H1 (cell line): ENCODE measurements around the gene FNDC1. TPM values are rescaled to one million over a fixed set of nuclear protein-coding genes. Genes with fewer than 3 reads are reported as not detected.

Experiments used
- CTCF ChIA-PET: fragments of 300-600 bp; sonication (Branson Sonifier 250); formaldehyde crosslinking; loops from one replicate; lab custom pipeline; 2021; ENCODE audit not compliant: partially characterized antibody; lab: Charles Lee
- POLR2A ChIA-PET: fragments of 300-600 bp; sonication (Branson Sonifier 250); formaldehyde crosslinking; loops from one replicate; lab custom pipeline; 2021; ENCODE audit warnings: inconsistent platforms; ENCODE audit not compliant: partially characterized antibody; lab: Charles Lee
- DNase-seq, 2 experiments: peaks; one replicate each; pipeline versions ENCODE4 v3.0.0 to v3.0.0-alpha.2; 2010 to 2022; ENCODE audit warnings: low spot score in 2 of 2, low read depth in 1 of 2, mixed read lengths in 1 of 2
- FAIRE-seq: peaks from 2 replicates; lab custom pipeline; 2011; peaks lifted over from hg19 to GRCh38; lab: Jason Lieb, UNC
- H2AFZ ChIP-seq: 2 replicates; pipeline ENCODE4 v1.8.1; 2012; ENCODE audit warnings: low read length, inconsistent platforms
- H2AK5ac ChIP-seq: 2 replicates; pipeline ENCODE4 v1.6.1; 2013; ENCODE audit warnings: low read depth, low read length
- H2BK120ac ChIP-seq: replicated peaks from 2 replicates; pipeline ENCODE3; 2013; ENCODE audit warnings: low read depth, low read length, inconsistent platforms
- H2BK12ac ChIP-seq: 2 replicates; pipeline ENCODE4 v1.6.1; 2013; ENCODE audit warnings: low read depth, low read length
- H2BK15ac ChIP-seq: 2 replicates; pipeline ENCODE4 v1.6.1; 2013; ENCODE audit warnings: low read length
- H2BK20ac ChIP-seq: 2 replicates; pipeline ENCODE4 v1.6.1; 2013; ENCODE audit warnings: low read length
- H2BK5ac ChIP-seq: 2 replicates; pipeline ENCODE4 v1.6.1; 2013; ENCODE audit warnings: low read depth, low read length
- H3K14ac ChIP-seq: 2 replicates; pipeline ENCODE4 v1.6.1; 2013; ENCODE audit warnings: inconsistent platforms; ENCODE audit not compliant: insufficient read length
- H3K18ac ChIP-seq: 2 replicates; pipeline ENCODE4 v1.6.1; 2013; ENCODE audit warnings: low read length; ENCODE audit errors: extremely low read depth
- H3K23ac ChIP-seq: 2 replicates; pipeline ENCODE4 v1.6.1; 2013; ENCODE audit warnings: inconsistent platforms; ENCODE audit not compliant: insufficient read length
- H3K23me2 ChIP-seq: 2 replicates; pipeline ENCODE4 v1.6.1; 2013; ENCODE audit warnings: low read depth, low read length
- H3K27ac ChIP-seq: 2 replicates; pipeline ENCODE4 v1.6.1; 2011; ENCODE audit warnings: low read depth, low read length, inconsistent platforms
- H3K27me3 ChIP-seq, 4 experiments: replicated peaks in 1 of 4; 1 replicate in 1 of 4; 2 replicates in 3 of 4; pipeline versions ENCODE4 v1.6.1 to v1.8.1; 2011 to 2013; ENCODE audit warnings: low read length in 3 of 4, mild to moderate bottlenecking in 3 of 4, inconsistent platforms in 2 of 4, mixed read lengths in 2 of 4, moderate library complexity in 1 of 4; ENCODE audit not compliant: control insufficient read depth in 3 of 4, insufficient read depth in 3 of 4; ENCODE audit errors: extremely low read depth in 1 of 4
- H3K36me3 ChIP-seq, 4 experiments: 2 replicates each; pipeline versions ENCODE4 v1.6.1 to v1.8.1; 2011 to 2013; ENCODE audit warnings: mild to moderate bottlenecking in 4 of 4, low read length in 3 of 4, moderate library complexity in 2 of 4, control low read depth in 1 of 4, inconsistent platforms in 1 of 4; ENCODE audit not compliant: insufficient read depth in 4 of 4, control insufficient read depth in 2 of 4
- H3K4ac ChIP-seq: replicated peaks from 2 replicates; pipeline ENCODE3; 2013; ENCODE audit warnings: low read length, low read depth, mixed read lengths, inconsistent platforms; ENCODE audit not compliant: insufficient read length
- H3K4me1 ChIP-seq, 4 experiments: replicated peaks in 1 of 4; 1 replicate in 1 of 4; 2 replicates in 3 of 4; pipeline versions ENCODE4 v1.6.1 to v1.8.1; 2011 to 2013; ENCODE audit warnings: low read length in 3 of 4, inconsistent platforms in 2 of 4, mixed read lengths in 1 of 4; ENCODE audit not compliant: insufficient read depth in 4 of 4, control insufficient read depth in 3 of 4
- H3K4me2 ChIP-seq, 2 experiments: 2 replicates each; pipeline versions ENCODE4 v1.6.1 to v1.8.1; 2011 to 2013; ENCODE audit warnings: low read depth in 2 of 2, low read length in 2 of 2, control low read depth in 1 of 2, inconsistent platforms in 1 of 2, mild to moderate bottlenecking in 1 of 2; ENCODE audit not compliant: insufficient read depth in 1 of 2
- H3K4me3 ChIP-seq, 4 experiments: fragments of 200-600, 300-600 bp in 1 of 4; sonication (generic), shearing (Covaris generic), sonication (Bioruptor Twin) in 1 of 4; 2 replicates each; pipeline versions ENCODE4 v1.5.1 to v1.8.1; 2011 to 2016; ENCODE audit warnings: low read length in 4 of 4, low read depth in 3 of 4, control low read depth in 2 of 4, inconsistent platforms in 2 of 4, mild to moderate bottlenecking in 2 of 4, mixed read lengths in 1 of 4, moderate library complexity in 1 of 4; ENCODE audit not compliant: insufficient read depth in 2 of 4; ENCODE audit errors: extremely low read depth in 1 of 4
- H3K56ac ChIP-seq: replicated peaks from 2 replicates; pipeline ENCODE3; 2013; ENCODE audit warnings: low read depth, mild to moderate bottlenecking, mixed read lengths, low read length, inconsistent platforms; ENCODE audit not compliant: insufficient read length
- H3K79me1 ChIP-seq: 2 replicates; pipeline ENCODE4 v1.6.1; 2013; ENCODE audit warnings: low read depth, low read length, control low read depth
- H3K79me2 ChIP-seq, 2 experiments: 2 replicates each; pipeline versions ENCODE4 v1.6.1 to v1.8.1; 2012 to 2013; ENCODE audit warnings: low read length in 2 of 2, mild to moderate bottlenecking in 2 of 2, inconsistent platforms in 1 of 2; ENCODE audit not compliant: insufficient read depth in 2 of 2, control insufficient read depth in 1 of 2
- H3K9ac ChIP-seq, 4 experiments: replicated peaks in 1 of 4; 1 replicate in 1 of 4; 2 replicates in 3 of 4; pipeline versions ENCODE4 v1.6.1 to v1.8.1; 2011 to 2013; ENCODE audit warnings: low read depth in 3 of 4, low read length in 3 of 4, control low read depth in 2 of 4, mild to moderate bottlenecking in 2 of 4, moderate library complexity in 2 of 4, inconsistent platforms in 1 of 4; ENCODE audit errors: extremely low read depth in 1 of 4
- H3K9me3 ChIP-seq, 2 experiments: 2 replicates each; pipeline versions ENCODE4 v1.6.1 to v1.8.1; 2012 to 2013; ENCODE audit warnings: mild to moderate bottlenecking in 2 of 2, moderate library complexity in 2 of 2, control low read depth in 1 of 2, inconsistent platforms in 1 of 2, low read depth in 1 of 2, low read length in 1 of 2, mixed read lengths in 1 of 2; ENCODE audit not compliant: insufficient read depth in 2 of 2
- H4K20me1 ChIP-seq, 2 experiments: replicated peaks in 1 of 2; 2 replicates each; pipeline versions ENCODE3 to v1.8.1; 2011 to 2013; ENCODE audit warnings: inconsistent platforms in 2 of 2, low read length in 2 of 2, mild to moderate bottlenecking in 1 of 2; ENCODE audit not compliant: insufficient read depth in 2 of 2, control insufficient read depth in 1 of 2
- H4K5ac ChIP-seq: 2 replicates; pipeline ENCODE4 v1.6.1; 2013; ENCODE audit warnings: low read length, low read depth, mixed read lengths, inconsistent platforms; ENCODE audit not compliant: insufficient read length
- H4K8ac ChIP-seq: 2 replicates; pipeline ENCODE4 v1.8.0; 2013; ENCODE audit warnings: mild to moderate bottlenecking, moderate library complexity, low read length, inconsistent platforms; ENCODE audit not compliant: insufficient read depth; ENCODE audit errors: extremely low read depth
- H4K91ac ChIP-seq: replicated peaks from 2 replicates; pipeline ENCODE3; 2013; ENCODE audit warnings: low read length, mixed read lengths, inconsistent platforms; ENCODE audit not compliant: insufficient read length
- ASH2L ChIP-seq: fragments of 200-600, 300-600 bp; sonication (generic); IDR thresholded peaks from one replicate; pipeline ENCODE4 v1.7.1; 2017; ENCODE audit warnings: low read length
- ATF3 ChIP-seq: IDR thresholded peaks from 2 replicates; pipeline ENCODE4 v1.6.1; 2011; ENCODE audit warnings: low read depth, mild to moderate bottlenecking, low read length; ENCODE audit not compliant: insufficient read depth
- BACH1 ChIP-seq: IDR thresholded peaks from 2 replicates; pipeline ENCODE4 v1.6.1; 2012; ENCODE audit warnings: low read length, improper control_type of control experiment
- CBX8 ChIP-seq: fragments of 300-800, 300-1000 bp; sonication (generic); IDR thresholded peaks from 2 replicates; pipeline ENCODE4 v1.7.1; 2016; ENCODE audit warnings: low read depth, low read length, borderline replicate concordance
- CEBPB ChIP-seq: IDR thresholded peaks from 2 replicates; pipeline ENCODE4 v1.6.1; 2012; ENCODE audit warnings: low read depth, low read length
- E2F6 ChIP-seq: IDR thresholded peaks from 2 replicates; pipeline ENCODE4 v1.6.1; 2012; ENCODE audit warnings: inconsistent platforms
- GABPA ChIP-seq: IDR thresholded peaks from 2 replicates; pipeline ENCODE4 v1.6.1; 2011; ENCODE audit warnings: mild to moderate bottlenecking, low read length, moderate library complexity, borderline replicate concordance; ENCODE audit not compliant: insufficient read depth
- NANOG ChIP-seq: IDR thresholded peaks from 2 replicates; pipeline ENCODE4 v1.6.1; 2011; ENCODE audit warnings: low read length, low read depth, mild to moderate bottlenecking, inconsistent platforms; ENCODE audit not compliant: insufficient read depth, poor library complexity, severe bottlenecking
- NRF1 ChIP-seq: IDR thresholded peaks from 2 replicates; pipeline ENCODE4 v1.6.1; 2011; ENCODE audit warnings: mild to moderate bottlenecking, low read depth, low read length, improper control_type of control experiment
- RFX5 ChIP-seq: IDR thresholded peaks from 2 replicates; pipeline ENCODE4 v1.6.1; 2011; ENCODE audit warnings: low read depth, low read length, improper control_type of control experiment, borderline replicate concordance
- SIRT6 ChIP-seq: IDR thresholded peaks from one replicate; pipeline ENCODE4 v1.7.1; 2012; ENCODE audit warnings: low read length, inconsistent platforms
- TCF12 ChIP-seq: IDR thresholded peaks from 2 replicates; pipeline ENCODE4 v1.6.1; 2011; ENCODE audit warnings: low read depth, mild to moderate bottlenecking, low read length
- TEAD4 ChIP-seq: IDR thresholded peaks from 2 replicates; pipeline ENCODE4 v1.6.1; 2012; ENCODE audit warnings: low read depth, low read length, inconsistent platforms, mixed read lengths
- WGBS, 2 experiments: shearing (Covaris generic) in 1 of 2; methylation state at CpG; one replicate each; pipeline versions ENCODE4 v1.1.6 to v1.1.7; 2013 to 2015; ENCODE audit warnings: low lambda C conversion rate in 2 of 2, mixed read lengths in 2 of 2, inconsistent platforms in 1 of 2, low coverage in 1 of 2, missing lambda C conversion rate in 1 of 2; ENCODE audit not compliant: insufficient replicate concordance in 2 of 2, insufficient coverage in 1 of 2, insufficient read length in 1 of 2; ENCODE audit errors: extremely low coverage in 1 of 2, missing lambda C conversion rate in 1 of 2; 5-methylcytosine and 5-hydroxymethylcytosine counted together
- polyA plus RNA-seq, 7 experiments: library from polyadenylated mRNA; depleted of rRNA in 3 of 7; stranded (reverse) in 5 of 7; unstranded in 2 of 7; fragments of >200 nt in 5 of 7; fragments of 200-250 nt in 2 of 7; gene quantifications; 1 replicate in 5 of 7; 2 replicates in 1 of 7; 4 replicates in 1 of 7; pipeline versions ENCODE4 v1.2.1 to v1.2.3, GENCODE V29; 2011 to 2013; ENCODE audit warnings: missing spikeins in 2 of 7, mixed read lengths in 2 of 7
- total RNA-seq: library from RNA; stranded (reverse); fragmentation: NEBNext Ultra II Directional; extraction: Animal tissue kit (Norgen Biotek cat#: 25700); gene quantifications from 2 replicates; pipeline ENCODE4 v1.2.1, GENCODE V29; 2021

FNDC1 gene
- total and polyA plus RNA-seq, 2 of the 8 experiments (the other 6 are each of a cell fraction or from before 2014, with no cell fraction given): 0.06 to 0.30 TPM

GRCh38 chr6:159305804-159306537 lies 136.8 kb downstream of the FNDC1 start:
- CTCF ChIA-PET: no interaction called here
- Histone ChIP-seq H3K27ac (no peak overlapping the region), H2BK12ac (no peak overlapping the region)
- TF ChIP-seq TEAD4 (no peak), SIRT6 (no peak), NANOG (no peak), CEBPB (no peak), CBX8 (no peak), GABPA (no peak), ASH2L (no peak), ATF3 (no peak), TCF12 (no peak), BACH1 (no peak), RFX5 (no peak), E2F6 (no peak), NRF1 (no peak)

More at GRCh38 chr6:159305804-159306537, 136.8 kb downstream of the FNDC1 start:
- no peak overlapping the region for H2BK20ac ChIP-seq
- H2AFZ ChIP-seq: no peak overlapping the region
- no peak overlapping the region for H2BK5ac ChIP-seq
- no peaks in the 10 kb centered on the region for H3K23me2 ChIP-seq
- H4K5ac ChIP-seq: no peak overlapping the region
- H3K9ac ChIP-seq: no peak overlapping the region
- no peak overlapping the region for H2BK120ac ChIP-seq
- H3K56ac ChIP-seq: no peak overlapping the region
- no peaks in the 10 kb centered on the region for H3K4me1 ChIP-seq
- H3K36me3 ChIP-seq: no peaks in the 10 kb centered on the region
- H3K14ac ChIP-seq: no peak overlapping the region
- H4K91ac ChIP-seq: no peak overlapping the region
- no peak overlapping the region for H3K4me2 ChIP-seq
- POLR2A ChIA-PET: no interaction called here
- H3K4ac ChIP-seq: no peak overlapping the region
- DNase-seq (no peak), FAIRE-seq (no peak)
- H3K79me2 ChIP-seq: no peaks in the 10 kb centered on the region
- no peaks in the 10 kb centered on the region for H3K79me1 ChIP-seq
- WGBS, 2 experiments: 47% methylated on average over 3 of the region's 3 CpGs; no CpG with 5 or more reads in 1 of the 2 experiments
- H2AK5ac ChIP-seq: no peak overlapping the region
- H3K27me3 ChIP-seq: no peaks in the 10 kb centered on the region
- no peak overlapping the region for H3K4me3 ChIP-seq
- no peak overlapping the region for H3K23ac ChIP-seq
- H2BK15ac ChIP-seq: no peak overlapping the region
- H3K9me3 ChIP-seq: peaks cover 75 to 82% of the 10 kb centered on the region in 2 experiments
- no peak overlapping the region for H4K8ac ChIP-seq
- no peak overlapping the region for H3K18ac ChIP-seq
- no peaks in the 10 kb centered on the region for H4K20me1 ChIP-seq
